Spleen (tissue), 11 donors: ENCODE measurements around the gene MUC12. TPM values are rescaled to one million over a fixed set of nuclear protein-coding genes. Genes with fewer than 3 reads are reported as not detected.
A peak's percentile ranks its signal among the peaks of the same experiment; 100 is the strongest.
"Not testable (repeated sequence)": the region's sequence is repeated elsewhere in the genome, so short reads cannot be mapped to it uniquely, and the experiment has no call there.

ENCODE experiments used
- DNase-seq: peaks from one replicate; pipeline ENCODE4 v3.0.0-alpha.2; 2020
- H3K27ac ChIP-seq, 8 donors: fragments of 200-600 bp; sonication (generic) in 7 of 8; 1 replicate in 4 of 8; 2 replicates in 4 of 8; pipeline versions ENCODE4 v1.5.0 to v1.8.0; 2016 to 2021; ENCODE audit warnings: inconsistent platforms in 4 of 8, mild to moderate bottlenecking in 4 of 8, moderate library complexity in 1 of 8
- H3K27me3 ChIP-seq, 7 donors: fragments of 200-600 bp; sonication (generic) in 6 of 7; replicated peaks in 1 of 7; 1 replicate in 4 of 7; 2 replicates in 3 of 7; pipeline versions ENCODE4 v1.5.0 to v1.8.0; 2016 to 2021; ENCODE audit warnings: inconsistent platforms in 3 of 7, mild to moderate bottlenecking in 1 of 7
- H3K36me3 ChIP-seq, 6 donors: fragments of 200-600 bp; sonication (generic) in 5 of 6; 1 replicate in 4 of 6; 2 replicates in 2 of 6; pipeline versions ENCODE4 v1.5.0 to v1.8.0; 2016 to 2021; ENCODE audit warnings: inconsistent platforms in 2 of 6
- H3K4me1 ChIP-seq, 6 donors: fragments of 200-600 bp; sonication (generic) in 5 of 6; 1 replicate in 3 of 6; 2 replicates in 3 of 6; pipeline versions ENCODE4 v1.5.0 to v1.8.0; 2016 to 2021; ENCODE audit warnings: inconsistent platforms in 3 of 6
- H3K4me3 ChIP-seq, 8 donors: fragments of 200-600 bp; sonication (generic) in 7 of 8; 1 replicate in 4 of 8; 2 replicates in 4 of 8; pipeline versions ENCODE4 v1.5.0 to v1.8.0; 2016 to 2021; ENCODE audit warnings: inconsistent platforms in 4 of 8, mild to moderate bottlenecking in 4 of 8, moderate library complexity in 2 of 8
- H3K9me3 ChIP-seq, 8 donors: fragments of 200-600 bp; sonication (generic) in 7 of 8; 1 replicate in 4 of 8; 2 replicates in 4 of 8; pipeline versions ENCODE4 v1.5.0 to v1.8.0; 2016 to 2021; ENCODE audit warnings: inconsistent platforms in 4 of 8
- POLR2A ChIP-seq, 3 donors: fragments of 450-650 bp; IDR thresholded peaks; one replicate each; pipeline ENCODE4 v1.5.1; 2017; ENCODE audit warnings: antibody characterized with exemption in 3 of 3, mild to moderate bottlenecking in 1 of 3
- POLR2AphosphoS5 ChIP-seq, 3 donors: sonication (generic); formaldehyde crosslinking; IDR thresholded peaks; one replicate each; pipeline ENCODE4 v1.5.1; 2017; ENCODE audit warnings: antibody characterized with exemption in 3 of 3
- WGBS, 5 donors: extraction: QIAGEN DNeasy Blood & Tissue Kit in 3 of 5; methylation state at CpG; one replicate each; pipeline versions ENCODE4 v1.1.5 to v1.1.7; 2013 to 2018; 5-methylcytosine and 5-hydroxymethylcytosine counted together
- intact Hi-C: fragments of 100-400 bp; cut with DNase I; formaldehyde crosslinking; loops from one replicate; pipeline ENCODE4 v1.15.0; 2023; ENCODE audit warnings: low total_unique reads
- polyA plus RNA-seq, 3 donors: library from polyadenylated mRNA; stranded (reverse); fragments of 200-250 nt; gene quantifications; one replicate each; pipeline ENCODE4 v1.2.1, GENCODE V29; 2013
- total RNA-seq, 7 donors: library from RNA; depleted of rRNA in 3 of 7; stranded (reverse); fragments of >200 nt in 3 of 7; fragmentation: NEBNext Ultra II Directional in 4 of 7; extraction: Animal tissue kit (Norgen Biotek cat#: 25700) in 4 of 7; gene quantifications; one replicate each; pipeline versions ENCODE4 v1.1.0 to v1.2.1, GENCODE V29; 2016 to 2021
- TF ChIP-seq, protein P1 (sequence below), 11 experiments: fragments of 200-600 bp in 7 of 11; fragments of 450-650 bp in 4 of 11; sonication (generic) in 4 of 11; IDR thresholded peaks in 8 of 11; conservative IDR thresholded peaks in 3 of 11; 1 replicate in 7 of 11; 2 replicates in 4 of 11; pipeline versions ENCODE4 v1.4.0 to v1.8.0; 2016 to 2021; ENCODE audit warnings: antibody characterized with exemption in 11 of 11, inconsistent platforms in 4 of 11, mild to moderate bottlenecking in 1 of 11
- donor health status: healthy with polysubstance abuse.
- donor health status: DM: no; HTN: no; CAD: no; lungs with moderate emphysema.
- donor health status: DM: no; HTN: no; CAD: no.
- donor health status: Bipolar disorder and iron deficiency.
- donor health status: healthy.
- donor health status: DM: no; HTN: no; CAD: no.
- donor health status: DM: yes; HTN: yes; CAD: no.

The MUC12 gene
- total and polyA plus RNA-seq, 10 donors: 0.07 to 1.7 (median 0.82) TPM; not detected in 2

DNA sequence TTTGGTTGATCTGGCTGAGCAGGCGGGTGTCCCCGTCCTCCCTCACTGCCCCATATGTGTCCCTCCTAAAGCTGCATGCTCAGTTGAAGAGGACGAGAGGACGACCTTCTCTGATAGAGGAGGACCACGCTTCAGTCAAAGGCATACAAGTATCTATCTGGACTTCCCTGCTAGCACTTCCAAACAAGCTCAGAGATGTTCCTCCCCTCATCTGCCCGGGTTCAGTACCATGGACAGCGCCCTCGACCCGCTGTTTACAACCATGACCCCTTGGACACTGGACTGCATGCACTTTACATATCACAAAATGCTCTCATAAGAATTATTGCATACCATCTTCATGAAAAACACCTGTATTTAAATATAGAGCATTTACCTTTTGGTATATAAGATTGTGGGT lies 89.0 kb downstream of the MUC12 start:
- Histone ChIP-seq H3K4me1 (peaks cover 0 to 6% (median 2%) of the 10 kb centered on the region in 6 donors), H3K4me3 (no peak overlapping the region), H3K27me3 (peaks cover 0 to 88% (median 29%) of the 10 kb centered on the region in 7 donors), H3K27ac (no peak overlapping the region), H3K36me3 (no peaks in the 10 kb centered on the region), H3K9me3 (no peaks in the 10 kb centered on the region)
- DNase-seq: peak; percentile 72
- WGBS, 5 donors: 19 to 22% (median 22%) methylated on average over 9 of the region's 9 CpGs
- no peak for TF ChIP-seq POLR2A (IDR thresholded peaks at IDR 0.05)
- TF ChIP-seq, protein P1, sequence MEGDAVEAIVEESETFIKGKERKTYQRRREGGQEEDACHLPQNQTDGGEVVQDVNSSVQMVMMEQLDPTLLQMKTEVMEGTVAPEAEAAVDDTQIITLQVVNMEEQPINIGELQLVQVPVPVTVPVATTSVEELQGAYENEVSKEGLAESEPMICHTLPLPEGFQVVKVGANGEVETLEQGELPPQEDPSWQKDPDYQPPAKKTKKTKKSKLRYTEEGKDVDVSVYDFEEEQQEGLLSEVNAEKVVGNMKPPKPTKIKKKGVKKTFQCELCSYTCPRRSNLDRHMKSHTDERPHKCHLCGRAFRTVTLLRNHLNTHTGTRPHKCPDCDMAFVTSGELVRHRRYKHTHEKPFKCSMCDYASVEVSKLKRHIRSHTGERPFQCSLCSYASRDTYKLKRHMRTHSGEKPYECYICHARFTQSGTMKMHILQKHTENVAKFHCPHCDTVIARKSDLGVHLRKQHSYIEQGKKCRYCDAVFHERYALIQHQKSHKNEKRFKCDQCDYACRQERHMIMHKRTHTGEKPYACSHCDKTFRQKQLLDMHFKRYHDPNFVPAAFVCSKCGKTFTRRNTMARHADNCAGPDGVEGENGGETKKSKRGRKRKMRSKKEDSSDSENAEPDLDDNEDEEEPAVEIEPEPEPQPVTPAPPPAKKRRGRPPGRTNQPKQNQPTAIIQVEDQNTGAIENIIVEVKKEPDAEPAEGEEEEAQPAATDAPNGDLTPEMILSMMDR (IDR thresholded peaks at IDR 0.05 in 8 of 11, conservative IDR thresholded peaks at IDR 0.05 in 3 of 11): no peak
- no peak for TF ChIP-seq POLR2AphosphoS5 (IDR thresholded peaks at IDR 0.05)
- intact Hi-C loops: loop anchor here (5.0 to 10.0 kb wide), 2 partner anchors 161 to 354 kb away; partner anchors contain the start of genes ACHE and POP7

DNA sequence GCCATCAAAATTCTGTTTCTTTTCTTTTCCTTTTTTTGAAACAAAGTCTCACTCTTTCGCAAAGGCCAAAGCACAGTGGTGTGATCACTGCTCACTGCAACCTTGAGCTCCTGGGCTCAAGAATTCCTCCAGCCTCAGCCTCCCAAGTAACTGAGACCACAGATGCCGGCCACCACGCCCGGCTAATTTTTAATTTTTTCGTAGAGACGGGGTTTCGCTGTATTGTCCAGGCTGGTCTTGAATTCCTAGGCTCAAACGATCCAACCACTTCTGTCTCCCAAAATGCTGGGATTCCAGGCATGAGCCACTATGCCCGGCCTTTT lies 90.2 kb downstream of the MUC12 start:
- Histone ChIP-seq H3K36me3 (no peaks in the 10 kb centered on the region), H3K4me3 (no peak overlapping the region), H3K27ac (no peak overlapping the region), H3K9me3 (no peaks in the 10 kb centered on the region), H3K4me1 (peaks cover 0 to 6% (median 2%) of the 10 kb centered on the region in 6 donors), H3K27me3 (peaks cover 0 to 88% (median 39%) of the 10 kb centered on the region in 7 donors)
- intact Hi-C loops: loop anchor here (5.0 to 10.0 kb wide), 2 partner anchors 162 to 355 kb away; partner anchors contain the start of genes ACHE and POP7
- peak; percentile 12 for DNase-seq
- 31 to 37% (median 36%) methylated on average over 9 of the region's 9 CpGs for WGBS, 5 donors
- TF ChIP-seq, protein P1 (IDR thresholded peaks at IDR 0.05 in 8 of 11, conservative IDR thresholded peaks at IDR 0.05 in 3 of 11): peak in 4 of 11 experiments; percentile 9 to 60 (median 37)
- TF ChIP-seq POLR2A (IDR thresholded peaks at IDR 0.05) (no peak), POLR2AphosphoS5 (IDR thresholded peaks at IDR 0.05) (no peak)

DNA sequence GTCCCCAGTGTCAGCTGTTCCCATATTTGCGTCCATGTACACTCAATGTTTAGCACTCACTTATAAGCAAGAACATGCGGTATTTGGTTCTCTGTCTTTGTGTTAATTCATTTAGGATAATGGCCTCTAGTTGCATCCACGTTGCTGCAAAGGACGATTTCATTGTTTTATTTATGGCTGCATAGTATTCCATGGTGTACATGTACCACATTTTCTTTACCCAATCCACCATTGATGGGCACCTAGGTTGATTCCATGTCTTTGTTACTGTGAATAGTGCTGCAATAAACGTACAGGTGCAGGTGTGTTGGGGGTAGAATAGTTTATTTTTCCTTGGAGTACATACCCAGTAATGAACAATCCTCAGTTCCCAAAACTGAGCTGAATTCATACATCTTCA lies 91.6 kb downstream of the MUC12 start:
- Histone ChIP-seq H3K9me3 (no peaks in the 10 kb centered on the region), H3K4me3 (no peak overlapping the region), H3K36me3 (no peaks in the 10 kb centered on the region), H3K4me1 (peaks cover 0 to 6% (median 2%) of the 10 kb centered on the region in 6 donors), H3K27me3 (peaks cover 0 to 95% (median 45%) of the 10 kb centered on the region in 7 donors), H3K27ac (no peak overlapping the region)
- WGBS, 5 donors: 73 to 85% (median 81%) methylated on average over 5 of the region's 5 CpGs
- intact Hi-C loops: no loop called here
- no peak for TF ChIP-seq POLR2AphosphoS5 (IDR thresholded peaks at IDR 0.05)
- TF ChIP-seq, protein P1 (IDR thresholded peaks at IDR 0.05 in 8 of 11, conservative IDR thresholded peaks at IDR 0.05 in 3 of 11): no peak
- TF ChIP-seq POLR2A (IDR thresholded peaks at IDR 0.05): no peak
- DNase-seq: no peak

DNA sequence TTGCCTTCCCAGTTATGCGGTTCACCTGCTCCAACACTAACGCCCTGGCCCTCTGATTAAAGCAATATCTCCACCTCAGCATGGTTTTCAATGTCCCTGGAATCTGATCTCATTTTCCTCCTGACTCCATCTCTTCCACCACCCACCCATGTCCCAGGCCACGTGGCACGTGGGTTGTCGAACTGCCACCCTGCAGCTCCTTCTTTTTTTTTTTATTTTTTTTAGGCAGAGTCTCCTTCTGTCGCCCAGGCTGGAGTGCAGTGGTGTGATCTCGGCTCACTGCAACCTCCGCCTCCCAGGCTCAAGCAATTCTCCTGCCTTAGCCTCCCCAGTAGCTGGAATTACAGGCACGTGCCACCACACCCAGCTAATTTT lies 94.8 kb downstream of the MUC12 start:
- DNase-seq, H3K36me3 ChIP-seq, H3K4me1 ChIP-seq, intact Hi-C loops, H3K27ac ChIP-seq, H3K4me3 ChIP-seq, H3K9me3 ChIP-seq: not testable (repeated sequence)
- peaks cover 0 to 94% (median 28%) of the 10 kb centered on the region in 7 donors for H3K27me3 ChIP-seq
- 61 to 76% (median 66%) methylated on average over 9 of the region's 9 CpGs for WGBS, 5 donors

DNA sequence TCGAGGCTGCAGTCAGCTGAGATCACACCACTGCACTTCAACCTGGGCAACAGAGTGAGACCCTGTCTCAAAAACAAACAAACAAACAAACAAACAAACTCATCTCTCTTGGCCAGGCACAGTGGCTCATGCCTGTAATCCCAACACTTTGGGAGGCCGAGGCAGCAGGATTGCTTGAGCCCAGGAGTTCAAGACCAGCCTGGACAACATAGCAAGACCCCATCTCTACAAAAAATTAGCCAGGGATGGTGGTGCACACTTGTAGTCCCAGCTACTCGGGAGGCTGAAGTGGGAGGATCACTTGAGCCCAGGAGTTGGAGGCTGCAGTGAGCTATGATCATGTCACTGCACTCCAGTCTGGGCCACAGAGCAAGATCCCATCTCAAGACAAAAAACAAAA lies 95.8 kb downstream of the MUC12 start:
- H3K4me1 ChIP-seq, H3K36me3 ChIP-seq, H3K9me3 ChIP-seq, H3K27ac ChIP-seq, intact Hi-C loops, H3K4me3 ChIP-seq: not testable (repeated sequence)
- WGBS, 5 donors: 64 to 73% (median 69%) methylated on average over 2 to 3 of the region's 3 CpGs
- peaks cover 0 to 94% (median 20%) of the 10 kb centered on the region in 7 donors for H3K27me3 ChIP-seq
- DNase-seq: peak; percentile 28
